ENCODE measurements around the gene POLR1B.

GRCh38 chr2:112623913-112624777 lies 81.9 kb downstream of the POLR1B start:
- TF ChIP-seq HNF4G (IDR thresholded peaks at IDR 0.05) (no peak), JUND (IDR thresholded peaks at IDR 0.05) (no peak), REST (IDR thresholded peaks at IDR 0.05) (no peak), CTCF (IDR thresholded peaks at IDR 0.05; ENCODE audit: low read depth, low read length, missing input control) (no peak), ZBTB33 (IDR thresholded peaks at IDR 0.05) (no peak), FOXA2 (IDR thresholded peaks at IDR 0.05) (no peak), SP1 (IDR thresholded peaks at IDR 0.05) (no peak)
